GM10266 (cell line): ENCODE measurements around the gene ITIH6.
"Not testable (repeated sequence)": the region's sequence is repeated elsewhere in the genome, so short reads cannot be mapped to it uniquely, and the experiment has no call there.

ENCODE experiments used
- DNase-seq: peaks from one replicate; pipeline ENCODE4 v3.0.0; 2012; ENCODE audit errors: extremely low spot score
- CTCF ChIP-seq: IDR thresholded peaks from 2 replicates; pipeline ENCODE4 v1.5.1; 2012; ENCODE audit warnings: mild to moderate bottlenecking, low read depth; ENCODE audit not compliant: control insufficient read depth, insufficient read depth; ENCODE audit errors: missing control alignments

ITIH6 gene

GRCh38 chrX:54776061-54776460, 22.0 kb downstream of the ITIH6 start:
- DNase-seq = no peak
- no peak for TF ChIP-seq CTCF

GRCh38 chrX:54774391-54775094, 23.5 kb downstream of the ITIH6 start:
- DNase-seq = not testable (repeated sequence)

GRCh38 chrX:54758114-54759055, 39.7 kb downstream of the ITIH6 start:
- no peak for DNase-seq

GRCh38 chrX:54754854-54755253, 43.2 kb downstream of the ITIH6 start:
- DNase-seq = no peak
- no peak for TF ChIP-seq CTCF

More at GRCh38 chrX:54758114-54759055, 39.7 kb downstream of the ITIH6 start:
- no peak for TF ChIP-seq CTCF

GRCh38 chrX:54748626-54749025, 49.4 kb downstream of the ITIH6 start:
- DNase-seq = no peak
- TF ChIP-seq CTCF = no peak

GRCh38 chrX:54747733-54748393, 50.2 kb downstream of the ITIH6 start:
- DNase-seq = no peak
- TF ChIP-seq CTCF = no peak

GRCh38 chrX:54746928-54747327, 51.1 kb downstream of the ITIH6 start:
- no peak for DNase-seq

More at GRCh38 chrX:54746928-54747327, 51.1 kb downstream of the ITIH6 start:
- no peak for TF ChIP-seq CTCF
